WI38 (cell line): Measurements from ENCODE around the gene LASP1.
"Not testable (repeated sequence)": the region's sequence is repeated elsewhere in the genome, so short reads cannot be mapped to it uniquely, and the experiment has no call there.

Experiments used
- H3K4me3 ChIP-seq: 2 replicates; pipeline ENCODE4 v1.5.1; 2011; ENCODE audit warnings: low read depth, mild to moderate bottlenecking, control low read depth, low read length
- TF ChIP-seq, protein P1 (sequence below): IDR thresholded peaks from 2 replicates; pipeline ENCODE4 v1.5.1; 2012; ENCODE audit warnings: low read depth, mild to moderate bottlenecking, control low read depth, low read length

LASP1 gene

DNA sequence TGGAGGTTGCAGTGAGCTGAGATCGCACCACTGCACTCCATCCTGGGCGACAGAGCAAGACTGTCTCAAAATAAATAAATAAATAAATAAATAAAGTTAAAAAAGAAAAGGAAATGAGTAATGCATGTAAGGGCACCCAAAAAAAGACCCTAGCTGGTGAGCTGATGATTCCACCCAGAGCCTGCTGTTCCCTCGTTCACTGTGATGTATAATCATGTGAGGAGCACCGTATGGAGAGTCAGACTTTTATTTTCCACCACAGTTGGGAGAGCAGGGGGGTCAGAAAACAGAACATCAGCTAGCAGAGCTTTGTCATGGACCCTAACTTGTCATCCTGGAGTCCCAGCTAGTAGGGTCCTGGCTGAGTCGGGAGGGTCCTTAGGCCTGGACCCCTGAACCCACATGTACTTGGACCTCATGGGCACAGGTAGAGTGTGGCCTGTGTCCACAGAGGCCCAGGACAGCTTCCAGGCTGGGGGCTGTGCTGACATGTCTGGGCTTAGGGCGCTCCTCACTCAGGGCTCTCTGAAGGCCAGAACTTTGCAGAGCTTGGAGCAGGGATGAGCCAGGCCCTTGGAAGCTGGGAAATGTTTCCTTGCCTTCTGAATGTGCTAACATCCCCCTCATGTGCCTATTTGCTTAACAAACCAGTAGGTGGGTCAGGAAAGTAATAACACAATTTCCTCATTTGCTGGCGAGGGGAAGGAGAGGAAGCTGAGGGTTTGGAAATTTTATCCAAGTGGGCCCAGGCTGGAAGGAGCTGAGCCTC, 36.8 kb downstream of the LASP1 start:
- TF ChIP-seq, protein P1, sequence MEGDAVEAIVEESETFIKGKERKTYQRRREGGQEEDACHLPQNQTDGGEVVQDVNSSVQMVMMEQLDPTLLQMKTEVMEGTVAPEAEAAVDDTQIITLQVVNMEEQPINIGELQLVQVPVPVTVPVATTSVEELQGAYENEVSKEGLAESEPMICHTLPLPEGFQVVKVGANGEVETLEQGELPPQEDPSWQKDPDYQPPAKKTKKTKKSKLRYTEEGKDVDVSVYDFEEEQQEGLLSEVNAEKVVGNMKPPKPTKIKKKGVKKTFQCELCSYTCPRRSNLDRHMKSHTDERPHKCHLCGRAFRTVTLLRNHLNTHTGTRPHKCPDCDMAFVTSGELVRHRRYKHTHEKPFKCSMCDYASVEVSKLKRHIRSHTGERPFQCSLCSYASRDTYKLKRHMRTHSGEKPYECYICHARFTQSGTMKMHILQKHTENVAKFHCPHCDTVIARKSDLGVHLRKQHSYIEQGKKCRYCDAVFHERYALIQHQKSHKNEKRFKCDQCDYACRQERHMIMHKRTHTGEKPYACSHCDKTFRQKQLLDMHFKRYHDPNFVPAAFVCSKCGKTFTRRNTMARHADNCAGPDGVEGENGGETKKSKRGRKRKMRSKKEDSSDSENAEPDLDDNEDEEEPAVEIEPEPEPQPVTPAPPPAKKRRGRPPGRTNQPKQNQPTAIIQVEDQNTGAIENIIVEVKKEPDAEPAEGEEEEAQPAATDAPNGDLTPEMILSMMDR, result no peak
- H3K4me3 ChIP-seq, result no peak overlapping the region

DNA sequence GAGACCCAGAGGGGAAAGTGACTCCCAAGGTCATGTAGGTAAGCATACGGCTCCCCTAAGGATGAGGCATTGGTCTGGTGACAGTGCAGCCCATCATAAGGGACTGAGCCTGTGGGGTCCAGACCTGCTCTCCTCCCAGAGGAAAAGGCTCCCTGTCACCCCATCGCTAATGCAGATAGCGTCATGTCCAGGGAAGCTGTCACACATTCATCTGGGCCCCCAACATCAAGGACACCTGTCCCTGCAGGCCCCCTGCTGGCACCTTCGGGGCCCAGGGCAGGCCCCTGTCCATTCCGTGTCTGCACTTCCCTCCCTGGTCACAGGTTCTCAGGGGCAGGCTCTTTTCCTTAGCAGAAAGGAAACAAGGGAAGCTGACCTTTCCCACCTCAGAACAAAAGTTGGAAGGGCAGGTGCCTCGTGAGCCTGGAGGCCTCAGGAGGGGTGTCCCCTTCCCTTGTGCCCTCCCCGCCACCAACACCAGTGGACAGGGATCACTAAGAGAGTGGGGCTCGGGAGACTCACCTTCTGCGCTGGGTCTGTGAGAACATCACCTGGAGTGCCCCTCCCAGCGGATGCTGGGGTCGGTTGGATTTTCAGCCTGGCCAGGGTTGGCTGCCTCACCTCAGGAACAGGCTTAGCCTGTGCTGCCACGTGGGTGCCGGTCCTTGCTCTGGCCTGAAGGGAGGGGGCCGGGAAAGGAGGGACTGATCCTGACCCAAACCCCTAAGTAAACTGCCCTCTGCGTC, 38.2 kb downstream of the LASP1 start:
- TF ChIP-seq, protein P1, result no peak

DNA sequence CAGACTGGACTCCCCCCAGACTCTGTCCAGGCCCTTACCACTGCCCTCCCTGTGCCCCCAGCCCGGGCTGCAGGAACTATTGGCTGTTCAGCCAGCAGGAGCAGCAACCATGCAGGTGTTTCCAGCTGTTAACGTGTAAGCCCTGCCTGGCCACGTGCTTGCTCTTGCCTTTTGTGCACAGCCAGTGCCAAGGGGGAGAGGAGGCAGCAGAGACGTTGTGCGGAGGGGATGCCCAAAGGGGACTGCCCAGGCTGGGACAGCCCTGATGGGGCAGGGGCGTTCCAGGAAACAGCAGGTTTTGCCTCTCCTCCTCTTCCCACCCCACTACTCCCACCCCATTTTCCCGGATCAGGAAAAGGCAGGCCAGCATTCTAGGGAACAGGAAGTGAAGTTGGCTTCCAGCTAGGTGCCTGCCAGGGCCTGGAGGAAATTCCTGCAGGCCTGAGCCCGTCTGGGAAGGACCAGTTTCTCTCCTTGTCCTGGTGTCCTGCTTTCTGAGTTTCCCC, 38.9 kb downstream of the LASP1 start:
- no peak overlapping the region for H3K4me3 ChIP-seq
- TF ChIP-seq, protein P1, result no peak

More for the DNA sequence above, 38.2 kb downstream of the LASP1 start:
- H3K4me3 ChIP-seq, result no peak overlapping the region

DNA sequence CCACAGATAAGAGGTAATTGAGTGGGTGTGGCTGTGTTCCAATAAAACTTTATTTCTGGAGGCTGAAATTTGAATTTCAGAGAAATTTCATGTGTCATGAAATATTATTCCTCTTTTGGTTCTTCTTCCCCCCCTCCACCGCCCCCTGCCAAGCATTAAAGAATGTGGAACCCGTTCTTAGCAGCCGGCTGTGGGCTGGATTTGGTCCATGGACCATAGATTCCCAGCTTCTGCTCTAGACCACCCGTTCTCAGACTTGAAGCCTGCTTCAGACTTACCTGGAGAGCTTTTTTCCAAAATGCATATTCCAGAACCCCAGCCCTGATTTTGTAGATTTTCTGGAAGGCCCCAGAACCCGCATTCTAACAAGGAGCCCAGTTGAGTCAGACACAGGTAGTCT, 40.5 kb downstream of the LASP1 start:
- TF ChIP-seq, protein P1, result no peak
- no peak overlapping the region for H3K4me3 ChIP-seq

DNA sequence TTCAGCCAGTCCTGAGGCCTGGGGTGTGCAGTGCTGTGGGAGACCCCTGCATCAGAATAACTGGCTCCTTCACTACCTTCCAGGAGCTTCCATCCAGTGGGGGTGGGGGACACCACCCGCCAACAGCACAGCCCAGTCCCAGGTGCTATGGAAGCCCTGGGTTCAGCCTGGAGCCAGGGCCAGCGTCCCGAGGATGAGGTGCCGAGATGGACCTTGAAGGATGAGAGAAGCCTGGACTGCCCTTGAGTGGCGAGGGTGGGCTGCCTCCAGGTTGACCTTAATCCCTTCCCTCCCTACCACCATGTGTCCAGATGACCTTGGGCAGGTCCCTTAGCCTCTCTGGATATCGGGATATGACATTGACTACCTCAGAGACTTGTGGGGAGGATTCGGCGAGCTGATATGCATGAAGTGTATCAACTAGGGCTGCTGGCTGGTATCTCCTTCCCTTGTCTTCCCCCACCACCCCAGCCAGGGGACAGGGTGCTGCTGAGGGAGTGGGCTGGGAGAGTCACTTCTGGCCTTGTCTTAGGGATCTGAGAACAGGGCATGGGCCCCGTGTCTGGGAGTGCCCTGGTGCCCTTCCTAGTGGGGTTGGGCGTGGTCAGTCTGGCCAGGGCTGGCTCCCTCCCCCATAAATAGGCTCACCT, 41.3 kb downstream of the LASP1 start:
- TF ChIP-seq, protein P1, result no peak
- no peak overlapping the region for H3K4me3 ChIP-seq

DNA sequence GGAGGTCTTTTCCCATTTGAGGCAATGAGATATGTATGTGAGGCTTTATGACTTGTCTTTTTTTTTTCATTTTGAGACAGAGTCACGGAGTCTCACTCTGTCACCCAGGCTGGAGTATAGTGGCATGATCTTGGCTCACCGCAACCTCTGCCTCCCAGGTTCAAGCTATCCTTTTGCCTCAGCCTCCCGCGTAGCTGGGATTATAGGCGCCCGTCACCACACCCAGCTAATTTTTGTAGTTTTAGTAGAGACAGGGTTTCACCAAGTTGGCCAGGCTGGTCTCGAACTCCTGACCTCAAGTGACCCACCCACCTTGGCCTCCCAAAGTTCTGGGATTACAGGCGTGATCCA, 41.8 kb downstream of the LASP1 start:
- H3K4me3 ChIP-seq, result not testable (repeated sequence)

DNA sequence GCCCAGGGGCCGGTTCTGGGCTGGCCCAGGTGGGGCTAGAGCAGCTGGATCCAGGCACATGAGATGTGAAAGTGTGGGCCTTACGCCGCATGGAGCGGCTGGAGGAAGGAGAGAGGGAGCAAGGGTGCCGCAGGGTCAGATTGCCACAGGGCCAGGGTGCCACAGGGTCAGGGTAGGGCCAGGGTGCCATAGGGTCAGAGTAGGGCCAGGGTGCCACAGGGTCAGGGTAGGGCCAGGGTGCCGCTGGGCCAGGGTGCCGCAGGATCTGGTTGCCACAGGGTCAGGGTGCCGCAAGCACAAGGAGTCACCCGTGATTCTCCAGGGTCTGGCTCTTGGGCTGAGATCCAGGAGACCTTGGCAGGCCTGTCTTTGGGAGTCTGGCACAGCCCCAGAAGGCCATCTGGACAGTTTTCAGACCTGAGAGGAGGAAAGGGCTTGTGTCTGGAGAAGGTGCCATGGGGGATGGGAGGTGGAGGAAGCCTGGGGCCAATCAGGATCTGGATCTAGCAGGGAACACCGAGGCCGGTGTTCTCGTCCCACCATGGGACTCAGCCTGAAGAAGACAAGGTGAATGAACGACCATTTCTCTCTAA, 42.5 kb downstream of the LASP1 start:
- H3K4me3 ChIP-seq, result no peak overlapping the region
- TF ChIP-seq, protein P1, result no peak
